OCI-LY7 (cell line): ENCODE data around the gene C19orf81. TPM values are rescaled to one million over a fixed set of nuclear protein-coding genes. Genes with fewer than 3 reads are reported as not detected.

Experiments used
- BruUV-seq: library from RNA; stranded (reverse); fragments of 400-500 nt; replicated peaks from 2 replicates; lab custom pipeline; 2021; lab: Mats Ljungman, UMichigan
- CTCF ChIA-PET: fragments of 300-600 bp; sonication (Branson Sonifier 250); formaldehyde crosslinking; loops from one replicate; lab custom pipeline; 2022; ENCODE audit warnings: antibody characterized with exemption; ENCODE audit not compliant: unreplicated experiment; lab: Charles Lee
- POLR2A ChIA-PET: fragments of 300-600 bp; sonication (Branson Sonifier 250); formaldehyde crosslinking; loops from one replicate; lab custom pipeline; 2022; ENCODE audit warnings: antibody characterized with exemption; lab: Charles Lee
- DNase-seq: peaks from one replicate; pipeline ENCODE4 v3.0.0-alpha.2; 2015; ENCODE audit warnings: low spot score
- H2AFZ ChIP-seq: fragments of 200-600 bp; sonication (generic), shearing (Covaris generic); 2 replicates; pipeline ENCODE4 v1.6.1; 2014; ENCODE audit warnings: mild to moderate bottlenecking, antibody characterized with exemption, low read length, moderate library complexity
- H3K27ac ChIP-seq: fragments of 200-600 bp; sonication (generic); 2 replicates; pipeline ENCODE4 v1.5.1; 2014; ENCODE audit warnings: mixed run types, low read depth, mild to moderate bottlenecking, moderate library complexity, low read length, inconsistent platforms; ENCODE audit not compliant: poor library complexity, severe bottlenecking
- H3K36me3 ChIP-seq: fragments of 200-600 bp; sonication (generic); 2 replicates; pipeline ENCODE4 v1.6.1; 2014; ENCODE audit warnings: mild to moderate bottlenecking, antibody characterized with exemption, low read length, moderate library complexity, mixed read lengths; ENCODE audit not compliant: insufficient read depth
- H3K4me1 ChIP-seq: fragments of 200-600 bp; sonication (generic); 2 replicates; pipeline ENCODE4 v1.5.1; 2014; ENCODE audit warnings: mild to moderate bottlenecking, low read length; ENCODE audit not compliant: insufficient read depth, poor library complexity, severe bottlenecking
- H3K4me2 ChIP-seq: fragments of 200-600 bp; sonication (generic); 2 replicates; pipeline ENCODE4 v1.6.1; 2014; ENCODE audit warnings: mild to moderate bottlenecking, low read length
- H3K4me3 ChIP-seq: fragments of 200-600 bp; sonication (generic); 2 replicates; pipeline ENCODE4 v1.5.1; 2014; ENCODE audit warnings: mild to moderate bottlenecking, low read depth, low read length; ENCODE audit not compliant: poor library complexity, severe bottlenecking
- H3K79me2 ChIP-seq: fragments of 200-600 bp; sonication (generic); 2 replicates; pipeline ENCODE4 v1.6.1; 2016; ENCODE audit warnings: low read depth, mild to moderate bottlenecking, low read length, moderate library complexity, mixed read lengths; ENCODE audit not compliant: insufficient read depth
- H3K9me2 ChIP-seq: fragments of 200-600 bp; sonication (generic); 2 replicates; pipeline ENCODE4 v1.6.1; 2016; ENCODE audit warnings: mild to moderate bottlenecking, low read length, mixed read lengths; ENCODE audit not compliant: insufficient read depth
- H3K9me3 ChIP-seq: fragments of 200-600 bp; sonication (generic); 2 replicates; pipeline ENCODE4 v1.6.1; 2014; ENCODE audit warnings: mild to moderate bottlenecking, mixed run types, low read length, mixed read lengths
- H4K20me1 ChIP-seq: fragments of 200-600 bp; sonication (generic); 2 replicates; pipeline ENCODE4 v1.6.1; 2014; ENCODE audit warnings: mild to moderate bottlenecking, antibody characterized with exemption, low read length, moderate library complexity, mixed read lengths; ENCODE audit not compliant: insufficient read depth
- EZH2phosphoT487 ChIP-seq: fragments of 200-600 bp; sonication (generic); IDR thresholded peaks from 2 replicates; pipeline ENCODE4 v1.6.1; 2018; ENCODE audit warnings: low read depth, borderline replicate concordance, mild to moderate bottlenecking, mixed run types, antibody characterized with exemption, low read length, moderate library complexity, mixed read lengths
- intact Hi-C: fragments of 100-400 bp; cut with micrococcal nuclease; formaldehyde crosslinking; loops from one replicate; pipeline ENCODE4 v1.10.0; 2022; ENCODE audit not compliant: unreplicated experiment
- total RNA-seq, 2 experiments: library from RNA; depleted of rRNA in 1 of 2; stranded (reverse); fragments of >200 nt in 1 of 2; shearing (Covaris generic) in 1 of 2; gene quantifications; 2 replicates each; pipeline ENCODE4 v1.2.3, GENCODE V29; 2014 to 2022
- TF ChIP-seq, protein P1 (sequence below): fragments of 200-600 bp; sonication (generic); conservative IDR thresholded peaks from 2 replicates; pipeline ENCODE4 v1.5.1; 2014; ENCODE audit warnings: mild to moderate bottlenecking, antibody characterized with exemption, low read length, moderate library complexity, mixed read lengths

C19orf81 gene
- total RNA-seq, 2 experiments from 2014 or later: 11.4 to 20.0 TPM

DNA sequence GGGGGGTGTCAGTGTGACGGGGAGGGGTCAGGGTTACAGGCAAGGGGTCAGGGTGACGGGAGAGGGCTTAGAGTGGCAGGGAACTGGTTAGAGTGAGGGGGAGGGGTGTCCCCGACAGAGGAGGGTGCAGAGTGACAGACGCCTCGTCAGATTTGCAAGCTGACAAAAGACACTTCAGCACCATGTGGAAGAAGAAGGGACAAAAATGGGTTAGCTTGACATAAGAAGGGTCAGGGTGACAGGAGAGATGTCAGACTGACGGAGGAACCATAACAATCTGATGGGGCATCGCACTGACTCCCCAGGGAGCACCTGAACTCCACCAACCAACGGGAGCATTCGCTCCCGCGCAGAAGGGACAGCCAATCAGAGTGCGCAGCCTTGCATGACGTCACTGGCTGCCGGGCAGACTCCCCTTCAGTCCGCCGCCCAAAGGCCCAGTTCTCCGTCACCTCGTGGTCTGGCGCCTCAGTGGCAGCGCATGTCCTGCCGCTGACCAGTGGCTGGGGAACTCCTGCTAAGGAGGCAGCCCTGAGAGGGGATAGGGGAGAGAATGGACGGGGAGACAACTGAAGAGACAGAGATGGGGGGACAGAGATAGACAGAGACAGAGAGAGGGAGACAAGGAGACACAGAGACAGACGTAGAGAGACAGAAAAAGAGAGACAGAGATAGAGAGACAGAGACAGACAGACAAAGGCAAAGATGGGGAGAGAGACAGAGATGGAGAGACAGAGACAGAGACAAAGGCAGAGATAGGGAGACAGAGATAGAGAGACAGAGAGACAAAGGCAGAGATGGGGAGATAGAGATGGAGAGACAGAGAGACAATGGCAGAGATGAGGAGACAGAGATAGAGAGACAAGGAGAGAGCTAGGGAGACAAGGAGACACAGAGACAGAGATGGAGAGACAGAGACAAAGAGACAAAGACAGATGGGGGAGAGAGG is 30.2 kb downstream of the C19orf81 start:
- no peak for TF ChIP-seq EZH2phosphoT487
- TF ChIP-seq, protein P1, sequence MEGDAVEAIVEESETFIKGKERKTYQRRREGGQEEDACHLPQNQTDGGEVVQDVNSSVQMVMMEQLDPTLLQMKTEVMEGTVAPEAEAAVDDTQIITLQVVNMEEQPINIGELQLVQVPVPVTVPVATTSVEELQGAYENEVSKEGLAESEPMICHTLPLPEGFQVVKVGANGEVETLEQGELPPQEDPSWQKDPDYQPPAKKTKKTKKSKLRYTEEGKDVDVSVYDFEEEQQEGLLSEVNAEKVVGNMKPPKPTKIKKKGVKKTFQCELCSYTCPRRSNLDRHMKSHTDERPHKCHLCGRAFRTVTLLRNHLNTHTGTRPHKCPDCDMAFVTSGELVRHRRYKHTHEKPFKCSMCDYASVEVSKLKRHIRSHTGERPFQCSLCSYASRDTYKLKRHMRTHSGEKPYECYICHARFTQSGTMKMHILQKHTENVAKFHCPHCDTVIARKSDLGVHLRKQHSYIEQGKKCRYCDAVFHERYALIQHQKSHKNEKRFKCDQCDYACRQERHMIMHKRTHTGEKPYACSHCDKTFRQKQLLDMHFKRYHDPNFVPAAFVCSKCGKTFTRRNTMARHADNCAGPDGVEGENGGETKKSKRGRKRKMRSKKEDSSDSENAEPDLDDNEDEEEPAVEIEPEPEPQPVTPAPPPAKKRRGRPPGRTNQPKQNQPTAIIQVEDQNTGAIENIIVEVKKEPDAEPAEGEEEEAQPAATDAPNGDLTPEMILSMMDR: no peak
- POLR2A ChIA-PET: no interaction called here

DNA sequence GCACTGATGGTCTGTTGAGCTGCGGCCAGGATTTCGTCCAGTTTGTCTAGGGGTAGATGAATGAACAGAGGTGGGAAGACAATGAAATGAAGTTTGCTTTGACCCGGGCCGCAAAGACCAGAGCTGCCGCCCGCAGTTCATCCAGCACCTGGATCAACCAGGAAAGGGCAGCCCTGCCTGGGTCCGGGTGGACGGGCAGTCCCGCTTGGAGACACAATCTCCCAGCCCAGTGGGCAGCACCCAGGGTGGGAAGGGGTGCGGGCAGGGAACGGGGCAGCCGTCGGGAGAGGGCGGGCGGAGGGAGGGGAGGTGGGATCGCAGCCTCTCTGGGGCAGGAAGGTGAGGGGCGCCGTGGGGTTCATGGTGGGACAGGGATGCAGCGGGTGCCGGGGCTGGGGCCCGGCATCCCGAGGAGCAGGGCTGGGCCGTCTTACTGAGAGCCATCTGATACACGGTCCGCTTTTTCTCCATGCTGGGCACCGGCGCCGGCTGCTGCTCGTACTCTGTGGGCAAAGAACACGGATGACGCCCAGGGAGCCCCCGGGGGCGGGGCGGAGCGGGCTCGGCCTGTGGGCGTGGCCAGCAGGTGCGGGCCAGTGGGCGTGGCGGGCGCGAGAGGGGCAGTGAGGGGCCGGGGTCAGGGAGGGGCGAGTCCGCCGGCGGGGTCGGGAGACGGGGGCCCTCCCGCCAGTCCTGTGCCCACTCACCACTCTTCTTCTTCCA is 37.2 kb downstream of the C19orf81 start:
- ChIA-PET CTCF (no interaction called here), POLR2A (no interaction called here)
- peaks cover 5% of the 10 kb centered on the region for H3K4me1 ChIP-seq
- no peaks in the 10 kb centered on the region for H3K36me3 ChIP-seq
- H4K20me1 ChIP-seq: no peaks in the 10 kb centered on the region
- no peak overlapping the region for H2AFZ ChIP-seq
- TF ChIP-seq EZH2phosphoT487: no peak
- TF ChIP-seq, protein P1: no peak
- no peaks in the 10 kb centered on the region for H3K9me2 ChIP-seq
- H3K9me3 ChIP-seq: no peaks in the 10 kb centered on the region
- no TSS peak for BruUV-seq
- no peak overlapping the region for H3K4me3 ChIP-seq
- no peaks in the 10 kb centered on the region for H3K79me2 ChIP-seq
- H3K4me2 ChIP-seq: no peak overlapping the region
- H3K27ac ChIP-seq: no peak overlapping the region
- intact Hi-C loops: no loop called here
- DNase-seq: no peak

More for the DNA sequence above, 30.2 kb downstream of the C19orf81 start:
- CTCF ChIA-PET: no interaction called here
- no peaks in the 10 kb centered on the region for H4K20me1 ChIP-seq
- H3K4me3 ChIP-seq: peak overlapping the region; percentile 57
- H3K9me2 ChIP-seq: no peaks in the 10 kb centered on the region
- H3K4me2 ChIP-seq: peak overlapping the region; percentile 67
- H3K79me2 ChIP-seq: no peaks in the 10 kb centered on the region
- no TSS peak for BruUV-seq
- peak; percentile 94 for DNase-seq
- peak overlapping the region; percentile 61; the same call in 1 of the 2 replicates for H2AFZ ChIP-seq
- H3K27ac ChIP-seq: peak overlapping the region; percentile 55
- H3K4me1 ChIP-seq: peaks cover 15% of the 10 kb centered on the region
- no peaks in the 10 kb centered on the region for H3K9me3 ChIP-seq
- intact Hi-C loops: no loop called here
- no peaks in the 10 kb centered on the region for H3K36me3 ChIP-seq
